ENCODE data around the gene C4orf50.
"Not testable (repeated sequence)": the region's sequence is repeated elsewhere in the genome, so short reads cannot be mapped to it uniquely, and the experiment has no call there.

Gene C4orf50

GRCh38 chr4:5857199-5857598, 161.0 kb downstream of the C4orf50 start:
- no peak for DNase-seq (ENCODE audit: low read depth)

GRCh38 chr4:5856362-5856761, 161.9 kb downstream of the C4orf50 start:
- DNase-seq (ENCODE audit: low read depth), result not testable (repeated sequence)

DNA sequence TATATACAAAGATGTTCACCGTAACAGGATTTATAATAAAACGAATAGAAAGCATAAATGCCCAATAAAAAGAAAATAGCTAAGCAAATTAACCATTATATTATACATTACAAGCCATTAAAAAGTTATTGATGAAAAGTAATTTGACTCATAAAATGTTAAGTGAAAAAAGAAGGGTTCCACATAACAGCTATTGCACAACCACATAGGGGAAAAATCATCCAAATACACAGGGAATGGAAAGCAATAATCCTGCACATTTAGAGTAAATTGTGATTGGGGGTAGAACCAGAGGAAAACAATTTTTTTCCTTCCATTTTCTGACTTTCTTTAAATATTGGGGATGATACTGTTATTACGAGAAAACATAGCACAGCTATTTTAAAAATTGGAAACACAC, 163.3 kb downstream of the C4orf50 start:
- DNase-seq (ENCODE audit: low read depth), result no peak

- DNase-seq (ENCODE audit: low read depth), result no peak
Measured at GRCh38 chr4:5852523-5853202, 165.6 kb downstream of the C4orf50 start.

- DNase-seq (ENCODE audit: low read depth), result no peak
Measured at GRCh38 chr4:5851637-5852301, 166.5 kb downstream of the C4orf50 start.
